IMR-90 (cell line): ENCODE results near the gene TTC29. TPM values are rescaled to one million over a fixed set of nuclear protein-coding genes. Genes with fewer than 3 reads are reported as not detected.

Experiments
- ATAC-seq: fragments of 200-7000 bp; cut with Tn5 transposase; 2 replicates; pipeline ENCODE4 v1.9.1; 2020; ENCODE audit warnings: low read depth, mild to moderate bottlenecking, moderate library complexity
- BruUV-seq: library from RNA; stranded (reverse); fragments of 400-500 nt; replicated peaks from 2 replicates; lab custom pipeline; 2021; lab: Mats Ljungman, UMichigan
- CTCF ChIA-PET: fragments of 300-600 bp; formaldehyde crosslinking; extraction: SDS; loops from one replicate; lab custom pipeline; 2021; ENCODE audit warnings: antibody characterized with exemption; lab: Yijun Ruan, JAX
- POLR2A ChIA-PET: fragments of 300-600 bp; sonication (Branson Sonifier 250); formaldehyde crosslinking; loops from one replicate; lab custom pipeline; 2022; ENCODE audit warnings: antibody characterized with exemption; ENCODE audit not compliant: unreplicated experiment; lab: Charles Lee
- DNase-seq: peaks from one replicate; pipeline ENCODE4 v3.0.0; 2013
- H2AFZ ChIP-seq: replicated peaks from 2 replicates; pipeline ENCODE3; 2013; ENCODE audit warnings: low read length, mild to moderate bottlenecking; ENCODE audit not compliant: poor library complexity
- H2AK5ac ChIP-seq: 2 replicates; pipeline ENCODE4 v1.6.1; 2013; ENCODE audit warnings: low read depth, low read length, inconsistent platforms
- H2AK9ac ChIP-seq: replicated peaks from 2 replicates; pipeline ENCODE3; 2013; ENCODE audit warnings: mild to moderate bottlenecking, low read depth, low read length, moderate library complexity; ENCODE audit not compliant: poor library complexity
- H2BK120ac ChIP-seq: 2 replicates; pipeline ENCODE4 v1.6.1; 2013; ENCODE audit warnings: low read depth, low read length, inconsistent platforms
- H2BK15ac ChIP-seq: 3 replicates; pipeline ENCODE4 v1.6.1; 2013; ENCODE audit warnings: low read depth, low read length, inconsistent platforms
- H2BK20ac ChIP-seq: 2 replicates; pipeline ENCODE4 v1.6.1; 2013; ENCODE audit warnings: low read depth, mild to moderate bottlenecking, inconsistent platforms, low read length, moderate library complexity
- H2BK5ac ChIP-seq: 2 replicates; pipeline ENCODE4 v1.6.1; 2013; ENCODE audit warnings: mild to moderate bottlenecking, low read depth, low read length, inconsistent platforms; ENCODE audit not compliant: poor library complexity, severe bottlenecking
- H3K14ac ChIP-seq: replicated peaks from 2 replicates; pipeline ENCODE4 v1.6.1; 2013; ENCODE audit warnings: low read depth, low read length, inconsistent platforms
- H3K18ac ChIP-seq: 2 replicates; pipeline ENCODE4 v1.6.1; 2013; ENCODE audit warnings: low read depth, low read length, control low read depth
- H3K23ac ChIP-seq: 2 replicates; pipeline ENCODE4 v1.6.1; 2013; ENCODE audit warnings: low read depth, low read length, inconsistent platforms
- H3K27ac ChIP-seq: 2 replicates; pipeline ENCODE4 v1.5.1; 2013; ENCODE audit warnings: mild to moderate bottlenecking, control low read depth, low read length; ENCODE audit not compliant: insufficient read depth
- H3K27me3 ChIP-seq: 2 replicates; pipeline ENCODE4 v1.6.1; 2013; ENCODE audit warnings: low read length; ENCODE audit not compliant: control insufficient read depth, insufficient read depth
- H3K36me3 ChIP-seq: 2 replicates; pipeline ENCODE4 v1.6.1; 2013; ENCODE audit warnings: low read length, mixed read lengths; ENCODE audit not compliant: control insufficient read depth, insufficient read depth
- H3K4ac ChIP-seq: 2 replicates; pipeline ENCODE4 v1.6.1; 2013; ENCODE audit warnings: low read depth, low read length, inconsistent platforms
- H3K4me1 ChIP-seq: 2 replicates; pipeline ENCODE4 v1.6.1; 2013; ENCODE audit warnings: low read length, mixed read lengths; ENCODE audit not compliant: control insufficient read depth, insufficient read depth
- H3K4me2 ChIP-seq: 2 replicates; pipeline ENCODE4 v1.6.1; 2013; ENCODE audit warnings: low read depth, mild to moderate bottlenecking, control low read depth, low read length, moderate library complexity
- H3K4me3 ChIP-seq: 2 replicates; pipeline ENCODE4 v1.5.1; 2013; ENCODE audit warnings: low read depth, mild to moderate bottlenecking, control low read depth, low read length, moderate library complexity; ENCODE audit not compliant: insufficient read depth
- H3K56ac ChIP-seq: 2 replicates; pipeline ENCODE4 v1.6.1; 2013; ENCODE audit warnings: low read length, inconsistent platforms; ENCODE audit not compliant: insufficient read depth; ENCODE audit errors: extremely low read depth
- H3K79me1 ChIP-seq, 2 experiments: 2 replicates each; pipeline ENCODE4 v1.6.1; 2013; ENCODE audit warnings: low read length in 2 of 2, inconsistent platforms in 1 of 2, low read depth in 1 of 2
- H3K9ac ChIP-seq: 2 replicates; pipeline ENCODE4 v1.6.1; 2013; ENCODE audit warnings: low read depth, low read length, control low read depth
- H3K9me1 ChIP-seq: 2 replicates; pipeline ENCODE4 v1.6.1; 2013; ENCODE audit warnings: low read length, inconsistent platforms; ENCODE audit not compliant: insufficient read depth
- H3K9me3 ChIP-seq: 2 replicates; pipeline ENCODE4 v1.6.1; 2013; ENCODE audit warnings: low read length; ENCODE audit not compliant: control insufficient read depth, insufficient read depth
- H4K20me1 ChIP-seq: 2 replicates; pipeline ENCODE4 v1.6.1; 2013; ENCODE audit warnings: low read length, inconsistent platforms; ENCODE audit not compliant: insufficient read depth
- H4K5ac ChIP-seq: 2 replicates; pipeline ENCODE4 v1.6.1; 2013; ENCODE audit warnings: mild to moderate bottlenecking, low read depth, low read length, control low read depth
- H4K8ac ChIP-seq, 2 experiments: 2 replicates each; pipeline ENCODE4 v1.6.1; 2013; ENCODE audit warnings: low read depth in 2 of 2, low read length in 2 of 2, control low read depth in 1 of 2, inconsistent platforms in 1 of 2
- H4K91ac ChIP-seq: 2 replicates; pipeline ENCODE4 v1.6.1; 2013; ENCODE audit warnings: low read depth, low read length, inconsistent platforms; ENCODE audit not compliant: insufficient read depth
- BHLHE40 ChIP-seq: fragments of 150-350 bp; IDR thresholded peaks from 2 replicates; pipeline ENCODE4 v1.6.1; 2016; ENCODE audit warnings: mild to moderate bottlenecking, low read depth, low read length
- CEBPB ChIP-seq: IDR thresholded peaks from 2 replicates; pipeline ENCODE4 v1.6.1; 2012; ENCODE audit warnings: low read depth, low read length, improper control_type of control experiment
- CHD1 ChIP-seq: IDR thresholded peaks from 2 replicates; pipeline ENCODE4 v1.6.1; 2012; ENCODE audit warnings: low read depth, low read length, improper control_type of control experiment
- FOS ChIP-seq: fragments of 150-350 bp; IDR thresholded peaks from 2 replicates; pipeline ENCODE4 v1.6.1; 2016; ENCODE audit warnings: low read depth, low read length
- MAFK ChIP-seq: IDR thresholded peaks from 2 replicates; pipeline ENCODE4 v1.6.1; 2012; ENCODE audit warnings: low read depth, low read length, improper control_type of control experiment
- MAZ ChIP-seq: IDR thresholded peaks from 2 replicates; pipeline ENCODE4 v1.6.1; 2012; ENCODE audit warnings: low read depth, mild to moderate bottlenecking, low read length, improper control_type of control experiment, moderate library complexity, borderline replicate concordance
- MXI1 ChIP-seq: IDR thresholded peaks from 2 replicates; pipeline ENCODE4 v1.6.1; 2012; ENCODE audit warnings: low read depth, mild to moderate bottlenecking, low read length, moderate library complexity, borderline replicate concordance
- NFE2L2 ChIP-seq: fragments of 150-350 bp; IDR thresholded peaks from 2 replicates; pipeline ENCODE4 v1.6.1; 2016; ENCODE audit warnings: low read depth, mild to moderate bottlenecking, low read length
- POLR2A ChIP-seq: IDR thresholded peaks from 2 replicates; pipeline ENCODE4 v1.6.1; 2012; ENCODE audit warnings: mild to moderate bottlenecking, low read depth, low read length
- RAD21 ChIP-seq: IDR thresholded peaks from 2 replicates; pipeline ENCODE4 v1.6.1; 2012; ENCODE audit warnings: low read length, improper control_type of control experiment
- RCOR1 ChIP-seq: IDR thresholded peaks from 2 replicates; pipeline ENCODE4 v1.6.1; 2012; ENCODE audit warnings: mild to moderate bottlenecking, low read length, improper control_type of control experiment; ENCODE audit not compliant: insufficient replicate concordance
- RFX5 ChIP-seq: IDR thresholded peaks from 2 replicates; pipeline ENCODE4 v1.8.0; 2012; ENCODE audit warnings: low read depth, mild to moderate bottlenecking, low read length, moderate library complexity
- SMC3 ChIP-seq: fragments of 150-350 bp; IDR thresholded peaks from 2 replicates; pipeline ENCODE4 v1.6.1; 2016; ENCODE audit warnings: low read depth, mild to moderate bottlenecking, antibody characterized with exemption, low read length, moderate library complexity
- WGBS, 2 experiments: methylation state at CpG; one replicate each; pipeline versions ENCODE4 v1.1.5 to v1.1.7; 2013; ENCODE audit warnings: missing lambda C conversion rate in 2 of 2; ENCODE audit not compliant: insufficient read length in 1 of 2; ENCODE audit errors: extremely low coverage in 2 of 2; 5-methylcytosine and 5-hydroxymethylcytosine counted together
- dilution Hi-C: fragments of 300-500 bp; cut with HindIII; formaldehyde crosslinking; loops from one replicate; pipeline ENCODE4 v1.14.3; 2018; ENCODE audit warnings: low sequenced_read_pairs; ENCODE audit not compliant: unreplicated experiment
- in situ Hi-C: fragments of 300-500 bp; cut with MboI; formaldehyde crosslinking; loops from 3 replicates; pipeline ENCODE4 v1.14.3; 2019; ENCODE audit warnings: low sequenced_read_pairs, inconsistent platforms, mixed read lengths
- intact Hi-C: fragments of 100-400 bp; cut with micrococcal nuclease; formaldehyde crosslinking; loops from 2 replicates; pipeline ENCODE4 v1.10.0; 2022
- polyA plus RNA-seq, 3 experiments: library from polyadenylated mRNA; depleted of rRNA; stranded (reverse); fragments of >200 nt; gene quantifications; 2 replicates each; pipeline ENCODE4 v1.2.3, GENCODE V29; 2012; ENCODE audit warnings: low replicate concordance in 1 of 3
- total RNA-seq: library from RNA; depleted of rRNA; stranded (reverse); fragments of >200 nt; gene quantifications from 2 replicates; pipeline ENCODE4 v1.2.3, GENCODE V29; 2012
- TF ChIP-seq, protein P1 (sequence below): fragments of 150-350 bp; IDR thresholded peaks from 2 replicates; pipeline ENCODE4 v1.6.1; 2016; ENCODE audit warnings: low read depth, mild to moderate bottlenecking, low read length, moderate library complexity, borderline replicate concordance
- TF ChIP-seq, protein P2 (sequence below): conservative IDR thresholded peaks from 2 replicates; pipeline ENCODE4 v1.5.1; 2012; ENCODE audit warnings: mild to moderate bottlenecking, low read depth, low read length, improper control_type of control experiment
- TF ChIP-seq, protein P3 (sequence below): fragments of 150-350 bp; IDR thresholded peaks from 2 replicates; pipeline ENCODE4 v1.6.1; 2017; ENCODE audit warnings: mild to moderate bottlenecking, antibody characterized with exemption, low read length, low read depth

The TTC29 gene
- total and polyA plus RNA-seq, 2 of the 4 experiments (the other 2 are of a cell fraction): not detected

DNA sequence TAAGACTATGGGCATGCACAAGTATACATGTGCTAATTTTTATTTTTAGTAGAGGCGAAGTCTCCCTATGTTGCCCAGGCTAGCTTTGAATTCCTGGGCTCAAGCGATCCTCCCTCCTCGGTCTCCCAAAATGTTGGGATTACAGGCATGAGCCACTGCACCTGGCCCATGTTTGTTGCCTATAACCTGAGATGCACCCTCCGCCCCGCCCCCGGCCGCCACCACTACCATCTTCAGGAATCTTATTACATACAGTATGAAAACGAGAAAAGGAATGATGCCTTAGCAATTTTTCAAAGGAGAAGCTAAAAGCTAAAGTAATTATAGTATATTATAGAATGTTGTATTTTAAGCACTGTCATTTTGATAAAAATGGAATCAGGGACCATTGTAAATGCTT is 245.8 kb downstream of the TTC29 start:
- ChIA-PET CTCF (no interaction called here), POLR2A (no interaction called here)
- no peaks in the 10 kb centered on the region for H3K4me1 ChIP-seq
- DNase-seq: no peak
- H3K4me2 ChIP-seq: no peak overlapping the region
- H2AK9ac ChIP-seq: no peak overlapping the region
- no peak overlapping the region for H2BK15ac ChIP-seq
- H3K4ac ChIP-seq: no peak overlapping the region
- H2AFZ ChIP-seq: no peak overlapping the region
- no TSS peak for BruUV-seq
- no peaks in the 10 kb centered on the region for H4K20me1 ChIP-seq
- no CpG with 5 or more reads among the region's 8 CpGs for WGBS, 2 experiments
- ATAC-seq: no peak
- no peak overlapping the region for H4K8ac ChIP-seq
- H2BK20ac ChIP-seq: no peak overlapping the region
- H3K18ac ChIP-seq: no peak overlapping the region
- H3K27me3 ChIP-seq: no peaks in the 10 kb centered on the region
- no peak overlapping the region for H3K27ac ChIP-seq
- in situ Hi-C loops (no loop called here), intact Hi-C loops (no loop called here), dilution Hi-C loops (no loop called here)
- TF ChIP-seq MAFK (no peak), NFE2L2 (no peak), SMC3 (no peak), RCOR1 (no peak), BHLHE40 (no peak), RFX5 (no peak), MXI1 (no peak), FOS (no peak), CHD1 (no peak), CEBPB (no peak), RAD21 (no peak), POLR2A (no peak), MAZ (no peak)
- TF ChIP-seq, protein P1, sequence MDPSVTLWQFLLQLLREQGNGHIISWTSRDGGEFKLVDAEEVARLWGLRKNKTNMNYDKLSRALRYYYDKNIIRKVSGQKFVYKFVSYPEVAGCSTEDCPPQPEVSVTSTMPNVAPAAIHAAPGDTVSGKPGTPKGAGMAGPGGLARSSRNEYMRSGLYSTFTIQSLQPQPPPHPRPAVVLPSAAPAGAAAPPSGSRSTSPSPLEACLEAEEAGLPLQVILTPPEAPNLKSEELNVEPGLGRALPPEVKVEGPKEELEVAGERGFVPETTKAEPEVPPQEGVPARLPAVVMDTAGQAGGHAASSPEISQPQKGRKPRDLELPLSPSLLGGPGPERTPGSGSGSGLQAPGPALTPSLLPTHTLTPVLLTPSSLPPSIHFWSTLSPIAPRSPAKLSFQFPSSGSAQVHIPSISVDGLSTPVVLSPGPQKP: no peak
- TF ChIP-seq, protein P2, sequence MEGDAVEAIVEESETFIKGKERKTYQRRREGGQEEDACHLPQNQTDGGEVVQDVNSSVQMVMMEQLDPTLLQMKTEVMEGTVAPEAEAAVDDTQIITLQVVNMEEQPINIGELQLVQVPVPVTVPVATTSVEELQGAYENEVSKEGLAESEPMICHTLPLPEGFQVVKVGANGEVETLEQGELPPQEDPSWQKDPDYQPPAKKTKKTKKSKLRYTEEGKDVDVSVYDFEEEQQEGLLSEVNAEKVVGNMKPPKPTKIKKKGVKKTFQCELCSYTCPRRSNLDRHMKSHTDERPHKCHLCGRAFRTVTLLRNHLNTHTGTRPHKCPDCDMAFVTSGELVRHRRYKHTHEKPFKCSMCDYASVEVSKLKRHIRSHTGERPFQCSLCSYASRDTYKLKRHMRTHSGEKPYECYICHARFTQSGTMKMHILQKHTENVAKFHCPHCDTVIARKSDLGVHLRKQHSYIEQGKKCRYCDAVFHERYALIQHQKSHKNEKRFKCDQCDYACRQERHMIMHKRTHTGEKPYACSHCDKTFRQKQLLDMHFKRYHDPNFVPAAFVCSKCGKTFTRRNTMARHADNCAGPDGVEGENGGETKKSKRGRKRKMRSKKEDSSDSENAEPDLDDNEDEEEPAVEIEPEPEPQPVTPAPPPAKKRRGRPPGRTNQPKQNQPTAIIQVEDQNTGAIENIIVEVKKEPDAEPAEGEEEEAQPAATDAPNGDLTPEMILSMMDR: no peak
- TF ChIP-seq, protein P3, sequence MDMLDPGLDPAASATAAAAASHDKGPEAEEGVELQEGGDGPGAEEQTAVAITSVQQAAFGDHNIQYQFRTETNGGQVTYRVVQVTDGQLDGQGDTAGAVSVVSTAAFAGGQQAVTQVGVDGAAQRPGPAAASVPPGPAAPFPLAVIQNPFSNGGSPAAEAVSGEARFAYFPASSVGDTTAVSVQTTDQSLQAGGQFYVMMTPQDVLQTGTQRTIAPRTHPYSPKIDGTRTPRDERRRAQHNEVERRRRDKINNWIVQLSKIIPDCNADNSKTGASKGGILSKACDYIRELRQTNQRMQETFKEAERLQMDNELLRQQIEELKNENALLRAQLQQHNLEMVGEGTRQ: no peak
- H4K5ac ChIP-seq: no peak overlapping the region
- H2BK5ac ChIP-seq: no peak overlapping the region
- H3K9ac ChIP-seq: no peak overlapping the region
- H2AK5ac ChIP-seq: no peak overlapping the region
- no peak overlapping the region for H4K91ac ChIP-seq
- H3K79me1 ChIP-seq: no peaks in the 10 kb centered on the region
- H3K14ac ChIP-seq: no peak overlapping the region
- no peak overlapping the region for H3K23ac ChIP-seq
- no peaks in the 10 kb centered on the region for H3K36me3 ChIP-seq
- no peak overlapping the region for H2BK120ac ChIP-seq
- H3K9me3 ChIP-seq: no peaks in the 10 kb centered on the region
- no peak overlapping the region for H3K4me3 ChIP-seq
- H3K9me1 ChIP-seq: no peaks in the 10 kb centered on the region
- no peak overlapping the region for H3K56ac ChIP-seq
